Measurements from ENCODE around the gene KCNAB2.
"Not testable (repeated sequence)": the region's sequence is repeated elsewhere in the genome, so short reads cannot be mapped to it uniquely, and the experiment has no call there.

The KCNAB2 gene

DNA sequence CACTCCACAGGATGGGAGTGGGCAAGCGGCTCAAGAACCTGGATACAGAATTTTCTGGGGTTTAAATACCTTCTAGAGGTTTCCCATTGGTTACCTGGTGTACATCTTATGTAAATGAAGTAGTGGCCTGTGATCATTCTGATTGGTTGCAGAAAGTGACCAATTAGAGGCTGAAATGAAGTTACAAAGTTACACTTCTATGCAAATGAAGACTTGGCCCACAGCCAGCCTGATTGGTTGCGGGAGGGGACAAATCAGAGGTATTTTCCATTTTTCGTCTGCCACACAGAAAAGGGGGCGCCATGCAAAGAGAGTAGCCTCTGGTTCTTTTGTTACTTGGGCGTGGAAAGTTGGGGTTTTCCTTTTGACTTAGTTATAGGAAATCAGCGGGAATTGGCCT, 8.9 kb downstream of the KCNAB2 start:
- DNase-seq (ENCODE audit: low read depth) = no peak

DNA sequence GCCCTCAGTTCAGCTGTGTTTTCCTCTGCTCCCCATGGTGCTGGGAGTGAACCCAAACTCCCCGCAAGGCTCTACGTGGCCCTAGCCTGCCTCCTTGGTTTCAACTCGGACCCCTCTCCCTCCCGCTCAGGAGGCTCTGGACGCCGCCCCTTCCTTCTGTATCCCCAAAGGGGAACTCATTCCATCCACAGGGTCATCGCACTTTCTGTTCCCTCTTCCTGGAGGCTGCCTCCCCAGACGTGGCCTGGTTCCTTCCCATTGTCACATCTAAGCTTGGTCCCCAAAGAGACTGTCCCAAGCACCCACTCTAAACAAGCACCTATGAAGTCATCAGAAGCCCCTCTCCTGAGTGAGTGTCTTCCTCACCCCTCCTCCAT, 10.9 kb downstream of the KCNAB2 start:
- no peak for DNase-seq (ENCODE audit: low read depth)

DNA sequence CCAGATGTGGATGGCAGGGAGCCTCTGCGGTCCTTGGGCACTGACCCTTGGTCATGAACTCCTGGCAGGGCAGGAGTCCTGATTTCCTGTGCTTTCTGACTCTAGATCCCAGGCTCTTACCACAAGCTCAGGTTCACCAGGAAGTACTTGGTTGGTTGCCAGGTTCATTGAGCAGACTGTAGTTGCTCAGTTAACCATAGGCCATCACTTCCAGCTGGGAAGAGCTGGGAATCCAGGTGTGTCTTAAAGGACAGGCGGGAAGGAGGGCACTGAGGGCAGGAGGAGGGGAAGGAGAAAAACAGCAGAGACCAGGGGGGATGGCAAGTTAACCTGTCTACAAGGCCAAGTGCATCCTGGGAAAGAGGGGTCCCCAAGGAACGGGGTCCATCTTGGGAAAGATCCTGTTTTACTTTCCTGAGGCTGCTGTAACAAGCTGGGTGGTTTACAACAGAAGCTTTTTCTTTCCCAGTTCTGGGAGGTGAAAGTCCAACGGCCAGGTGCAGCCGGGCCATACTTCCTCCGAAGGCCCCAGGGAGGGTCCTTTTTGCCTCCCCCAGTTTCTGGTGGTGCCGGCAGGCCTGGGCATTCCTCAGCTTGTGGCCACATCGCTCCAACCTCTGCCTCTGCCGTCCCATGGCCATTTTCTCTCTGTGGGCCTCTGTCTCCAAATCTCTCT, 11.6 kb downstream of the KCNAB2 start:
- no peak for DNase-seq (ENCODE audit: low read depth)

DNA sequence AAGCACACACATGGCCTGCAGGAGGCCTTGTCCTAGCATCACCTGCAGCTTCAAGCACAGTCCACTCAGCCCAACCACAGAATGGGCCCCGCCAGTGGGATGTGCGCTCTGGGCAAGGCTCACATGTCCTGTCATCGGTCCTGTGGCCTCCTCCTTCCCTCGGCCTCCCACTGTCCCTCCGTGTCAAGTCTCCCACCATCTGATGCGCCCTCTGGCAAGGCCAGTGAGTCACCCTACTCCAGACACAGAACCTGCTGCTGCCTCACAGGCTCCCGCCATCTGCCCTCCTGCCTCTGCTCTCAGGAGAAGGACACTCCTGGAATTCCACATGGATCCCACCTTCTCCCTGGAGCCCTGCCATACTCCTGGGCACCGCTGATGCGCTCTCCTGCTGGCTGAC, 14.2 kb downstream of the KCNAB2 start:
- DNase-seq (ENCODE audit: low read depth) = no peak

DNA sequence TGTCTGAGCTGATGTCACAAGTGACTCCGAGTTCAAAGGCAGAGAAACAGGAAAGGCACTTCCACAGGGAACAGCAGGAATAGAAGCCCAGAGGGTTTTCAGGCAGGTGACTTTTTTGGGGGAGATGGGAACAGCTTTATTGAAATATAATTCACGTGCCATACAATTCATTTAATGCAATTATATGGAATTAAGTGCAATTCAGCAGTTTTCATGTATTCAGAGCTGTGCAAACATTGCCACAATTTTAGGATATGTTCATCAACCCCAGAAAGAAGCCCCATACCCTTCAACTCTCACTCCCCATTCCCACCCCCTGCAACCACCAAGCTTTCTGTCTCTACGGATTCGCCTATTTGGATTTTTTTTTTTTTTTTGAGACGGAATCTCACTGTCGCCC, 17.0 kb downstream of the KCNAB2 start:
- no peak for DNase-seq (ENCODE audit: low read depth)

DNA sequence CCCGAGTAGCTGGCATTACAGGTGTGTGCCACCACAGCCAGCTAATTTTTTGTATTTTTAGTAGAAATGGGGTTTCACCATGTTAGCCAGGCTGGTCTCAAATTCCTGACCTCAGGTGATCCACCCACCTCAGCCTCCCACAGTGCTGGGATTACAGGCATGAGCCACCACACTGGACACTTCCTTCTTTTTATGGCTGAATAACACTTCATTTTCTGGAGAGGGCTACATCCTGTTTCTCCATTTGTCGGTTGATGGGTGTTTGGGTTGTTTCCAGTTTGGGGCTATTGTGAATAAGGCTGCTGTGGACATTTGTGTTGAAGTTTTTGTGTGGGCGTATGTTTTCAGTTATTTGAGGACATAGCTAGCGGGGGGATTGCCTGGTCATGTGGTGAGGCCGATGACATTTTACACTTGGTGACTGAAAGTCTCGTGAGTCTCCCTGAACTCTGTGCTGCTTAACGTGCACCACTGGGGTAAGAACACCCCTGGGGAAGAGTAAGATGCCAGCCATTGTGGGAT, 17.9 kb downstream of the KCNAB2 start:
- not testable (repeated sequence) for DNase-seq (ENCODE audit: low read depth)

DNA sequence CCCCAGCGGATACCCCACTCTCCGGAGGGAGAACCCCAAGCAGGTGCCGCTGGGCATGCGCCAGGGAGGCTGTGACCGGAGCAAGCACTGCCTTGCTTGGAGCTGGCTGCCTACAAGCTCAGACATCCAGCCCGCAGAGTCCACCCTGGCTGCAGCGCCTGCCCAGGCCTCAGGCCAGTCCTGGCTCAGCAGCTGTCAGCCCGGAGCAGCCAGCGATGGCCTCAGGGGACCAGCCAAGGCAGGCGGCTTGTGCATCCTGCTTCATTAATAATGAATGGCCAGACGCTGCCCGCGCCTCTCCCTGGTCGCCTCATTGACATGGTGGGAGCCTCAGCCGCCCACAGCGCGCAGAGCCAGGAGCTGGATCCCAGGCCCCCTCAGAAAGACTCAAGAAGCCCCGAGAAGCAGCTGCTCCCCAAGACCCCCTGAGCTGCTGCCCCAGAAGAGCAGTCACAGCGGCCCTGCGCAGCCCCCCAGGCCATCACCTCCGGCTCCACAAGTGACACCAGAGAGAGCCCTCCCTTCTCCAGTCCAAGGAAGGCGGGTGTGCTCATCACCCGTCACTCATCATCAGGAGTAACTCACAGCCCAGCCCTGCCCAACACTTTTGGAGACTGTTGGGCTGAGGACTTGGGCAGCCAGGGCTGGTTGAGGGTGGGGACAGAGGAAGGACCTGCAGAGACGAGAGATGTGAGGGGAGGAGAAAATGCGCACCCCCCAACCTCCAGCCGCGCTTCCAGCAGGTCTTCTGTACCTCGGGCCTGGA, 19.6 kb downstream of the KCNAB2 start:
- no peak for DNase-seq (ENCODE audit: low read depth)

DNA sequence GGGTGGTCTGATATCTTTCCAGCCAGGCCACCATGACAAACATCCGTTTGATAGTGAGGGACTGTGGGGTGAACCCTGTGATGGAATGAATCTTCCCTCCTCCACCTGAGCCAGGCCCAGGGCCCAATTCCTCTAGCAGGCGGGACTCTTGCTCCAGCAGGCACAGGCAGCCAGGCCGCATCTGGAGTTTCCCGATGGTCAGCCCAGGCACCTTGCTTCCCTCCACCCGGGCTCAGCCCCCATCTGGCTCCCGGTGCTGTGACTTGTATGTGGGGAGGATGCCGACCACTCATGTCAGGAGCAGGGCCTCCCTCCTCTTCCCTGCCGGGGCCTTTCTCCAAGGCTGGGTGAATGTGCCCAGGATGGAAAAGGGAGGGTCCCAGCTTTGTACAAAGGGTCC, 21.0 kb downstream of the KCNAB2 start:
- no peak for DNase-seq (ENCODE audit: low read depth)

DNA sequence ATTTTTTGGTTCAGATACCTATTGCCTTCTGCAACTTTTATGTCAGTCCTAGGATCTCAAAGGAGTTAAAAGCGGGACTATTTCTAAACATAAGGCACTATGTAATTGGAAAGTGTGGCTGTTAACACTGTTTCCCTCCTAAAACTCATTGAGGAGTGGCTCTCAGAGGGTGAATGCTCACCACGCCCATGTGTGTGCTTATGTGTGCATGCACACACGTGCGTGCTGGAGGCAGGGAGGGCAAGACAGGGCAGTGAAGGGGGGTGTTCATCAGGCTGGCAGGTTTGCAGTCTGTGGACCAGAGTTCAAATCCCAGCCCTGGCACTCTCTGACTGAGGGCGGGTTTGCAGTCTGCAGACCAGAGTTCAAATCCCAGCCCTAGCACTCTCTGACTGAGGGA, 22.4 kb downstream of the KCNAB2 start:
- no peak for DNase-seq (ENCODE audit: low read depth)

DNA sequence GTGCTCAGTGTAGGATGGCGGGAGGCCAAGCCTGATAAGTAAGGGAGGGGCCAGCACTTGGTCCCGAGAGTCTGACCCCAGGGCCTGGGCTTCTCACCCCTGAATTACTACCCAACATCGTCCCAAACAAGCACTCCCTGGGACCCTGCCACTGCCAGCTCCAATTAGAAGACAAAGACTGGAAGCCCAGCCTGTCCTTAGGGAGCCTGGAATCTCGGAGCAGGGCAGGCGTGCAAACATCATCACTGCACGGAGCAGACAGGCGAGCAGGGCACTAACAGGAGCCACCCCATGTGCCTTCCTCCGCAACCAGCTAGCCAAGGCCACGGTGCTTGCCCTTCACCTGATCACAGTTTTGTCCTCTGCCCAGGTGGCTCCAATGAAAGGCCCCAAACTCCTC, 23.2 kb downstream of the KCNAB2 start:
- no peak for DNase-seq (ENCODE audit: low read depth)

DNA sequence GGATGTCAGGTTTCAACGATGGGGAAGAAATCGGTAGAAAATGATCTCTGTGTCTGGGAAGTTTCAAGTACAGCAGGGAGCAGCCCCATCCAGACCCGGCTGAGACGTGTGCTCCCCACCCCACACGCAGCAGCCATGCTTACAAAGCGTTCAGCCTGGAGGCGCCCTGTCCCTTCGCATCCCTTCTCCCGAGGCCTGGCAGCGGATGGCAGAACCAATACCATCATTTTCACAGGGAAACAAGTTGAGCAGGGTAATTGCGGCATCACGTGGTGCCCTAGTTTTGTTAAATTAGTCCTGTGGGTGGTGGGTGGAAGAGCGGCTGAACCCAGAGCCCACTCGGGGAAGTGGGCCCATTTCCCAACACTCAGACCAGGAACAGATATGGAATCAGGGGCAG, 23.9 kb downstream of the KCNAB2 start:
- DNase-seq (ENCODE audit: low read depth) = no peak

DNA sequence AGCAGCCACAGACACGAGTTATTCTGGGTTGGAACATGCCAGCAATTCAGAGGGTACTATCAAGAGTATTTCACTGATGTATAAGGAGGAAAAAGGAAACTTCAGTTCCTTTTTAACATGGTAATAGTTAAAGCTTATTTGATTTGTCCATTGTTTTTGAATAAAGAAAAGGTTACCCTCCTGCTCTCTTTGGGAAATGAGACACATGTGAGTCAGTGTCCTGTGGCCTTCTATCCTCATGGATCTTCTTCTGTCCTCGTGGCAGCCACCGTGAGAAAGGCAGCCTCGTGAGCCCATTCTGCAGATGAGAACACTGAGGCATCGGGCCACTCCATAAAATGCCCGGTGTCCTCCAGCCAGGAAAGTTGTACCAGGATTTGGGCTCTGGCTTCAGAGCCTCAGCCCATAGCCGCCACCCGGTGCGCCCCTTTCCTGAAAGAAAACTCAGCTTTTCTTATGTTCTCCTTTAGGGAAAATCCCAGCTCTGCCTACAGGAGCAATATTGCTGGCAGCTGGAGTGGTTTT, 24.8 kb downstream of the KCNAB2 start:
- DNase-seq (ENCODE audit: low read depth) = no peak

DNA sequence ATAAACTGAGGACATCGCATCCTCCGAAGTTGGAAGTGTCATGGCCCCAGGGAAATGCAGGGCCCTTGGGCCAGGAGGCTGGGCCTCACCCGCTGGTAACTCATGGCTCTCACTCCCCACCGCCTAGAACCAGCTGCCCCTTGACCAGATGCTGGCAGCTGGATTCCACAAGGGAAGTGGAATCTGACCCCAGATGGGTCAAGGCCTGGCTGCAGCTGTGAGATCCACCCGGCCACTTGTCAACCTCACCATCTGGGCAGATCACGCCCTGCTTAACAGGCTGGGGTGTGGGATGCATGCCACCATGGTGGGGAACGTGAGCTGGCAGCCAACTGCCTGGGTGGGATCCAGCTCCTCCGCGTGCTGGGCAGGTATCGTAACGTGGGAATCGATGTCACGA, 25.5 kb downstream of the KCNAB2 start:
- DNase-seq (ENCODE audit: low read depth) = no peak

DNA sequence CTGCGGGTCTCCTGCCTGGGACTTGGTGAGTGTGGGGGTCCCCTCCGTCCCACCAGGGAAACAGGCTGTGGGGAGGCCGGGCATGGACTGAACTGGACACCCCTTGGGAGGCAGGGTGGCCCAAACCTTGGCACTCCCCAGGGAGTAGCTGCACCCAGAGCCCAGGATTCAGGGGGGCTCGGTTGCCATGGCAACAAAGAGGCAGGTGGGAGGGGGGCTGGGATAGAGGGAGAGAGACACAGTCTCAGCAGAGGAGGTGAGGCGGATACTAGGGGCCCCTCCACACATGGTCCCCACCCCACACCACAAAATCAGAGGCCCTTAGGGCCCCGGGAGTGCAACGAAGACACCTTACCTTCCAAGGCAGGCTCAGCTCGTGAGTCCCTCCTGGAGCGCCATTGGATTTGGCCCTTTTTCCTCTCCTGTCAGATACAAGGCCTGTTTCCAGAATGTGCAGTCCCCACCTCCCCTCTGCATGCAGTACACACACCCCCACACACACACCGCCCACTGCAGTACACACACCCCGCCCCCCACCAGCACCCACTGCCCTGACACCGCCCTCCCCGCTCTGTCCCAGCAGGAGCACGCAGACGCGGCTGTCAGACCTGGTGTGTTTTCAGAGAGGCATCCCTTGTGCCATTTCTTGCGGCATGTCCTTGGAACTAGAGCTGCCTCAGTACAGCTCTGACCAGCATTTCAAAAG, 27.2 kb downstream of the KCNAB2 start:
- no peak for DNase-seq (ENCODE audit: low read depth)

DNA sequence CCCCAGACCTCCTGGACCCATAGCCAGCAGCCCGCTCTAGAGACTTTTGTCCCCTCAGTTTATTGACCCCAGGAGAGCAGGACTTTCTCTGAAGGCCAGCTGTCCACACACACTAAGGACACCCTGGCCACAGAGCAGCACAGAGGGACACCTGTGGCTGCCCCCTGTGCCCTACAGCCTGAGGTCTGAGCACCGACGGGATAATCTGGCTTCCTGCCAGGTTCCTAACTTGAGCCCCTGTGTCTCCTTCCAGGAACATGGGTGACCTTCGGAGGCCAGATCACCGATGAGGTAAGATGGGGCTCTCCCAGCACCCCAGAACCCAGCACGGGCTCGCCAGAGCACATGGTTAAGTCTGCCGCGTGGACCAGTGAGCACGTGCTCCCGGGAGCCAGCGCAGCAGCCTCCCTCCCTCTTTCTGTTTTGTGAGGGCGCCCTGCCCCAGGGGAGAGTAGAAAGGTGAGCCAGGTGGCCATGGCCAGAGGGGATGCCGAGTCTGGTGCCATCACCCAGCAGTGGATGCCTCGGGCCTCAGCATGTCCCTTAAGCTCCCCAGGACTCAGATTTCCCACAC, 27.9 kb downstream of the KCNAB2 start:
- DNase-seq (ENCODE audit: low read depth) = no peak

DNA sequence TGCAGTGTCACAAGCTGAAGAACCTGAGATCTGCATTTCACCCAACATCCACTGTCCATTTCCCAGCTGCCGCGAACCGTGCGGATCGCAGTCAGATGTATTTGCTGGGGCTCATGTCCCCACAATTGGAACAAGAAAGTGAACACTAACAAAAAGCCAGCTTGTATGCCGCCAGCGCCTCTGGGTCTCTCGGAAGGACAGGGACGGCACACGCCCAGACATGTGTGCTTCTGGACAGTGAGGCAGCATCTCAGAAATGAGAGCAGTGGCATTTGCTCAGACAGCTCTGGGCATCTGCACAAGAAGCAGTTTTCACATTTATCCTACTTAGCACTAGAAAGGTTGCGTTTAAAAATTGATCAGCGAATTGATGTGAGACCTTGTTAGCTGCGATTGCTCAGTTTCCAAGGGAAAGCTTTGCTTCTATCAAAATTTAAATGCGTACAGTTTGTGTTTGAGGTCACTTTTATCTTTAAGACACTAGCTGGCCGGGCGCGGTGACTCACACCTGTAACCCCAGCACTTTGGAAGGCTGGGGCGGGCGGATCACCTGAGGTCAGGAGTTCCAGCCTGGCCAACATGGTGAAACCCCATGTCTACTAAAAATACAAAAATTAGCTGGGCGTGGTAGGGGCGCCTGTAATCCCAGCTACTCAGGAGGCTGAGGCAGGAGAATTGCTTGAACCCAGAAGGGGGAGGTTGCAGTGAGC, 28.7 kb downstream of the KCNAB2 start:
- DNase-seq (ENCODE audit: low read depth) = no peak

DNA sequence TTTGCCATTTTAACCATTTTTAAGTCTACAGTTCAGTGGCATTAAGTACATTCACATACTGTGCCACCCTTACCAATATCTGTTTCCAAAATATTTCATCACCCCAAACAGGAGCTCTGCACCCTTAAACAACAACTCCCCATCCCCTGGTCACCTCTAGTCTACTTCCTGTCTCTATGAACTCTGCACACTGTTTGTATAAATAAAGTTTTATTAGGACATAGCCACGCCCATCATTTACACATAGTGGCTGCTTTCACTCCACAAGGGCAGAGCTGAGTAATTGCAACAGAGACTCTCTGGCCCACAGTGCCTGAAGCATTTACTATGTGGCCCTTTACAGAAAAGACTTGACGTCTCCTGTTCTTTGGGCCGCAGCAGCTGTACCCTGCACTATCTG, 30.1 kb downstream of the KCNAB2 start:
- no peak for DNase-seq (ENCODE audit: low read depth)

DNA sequence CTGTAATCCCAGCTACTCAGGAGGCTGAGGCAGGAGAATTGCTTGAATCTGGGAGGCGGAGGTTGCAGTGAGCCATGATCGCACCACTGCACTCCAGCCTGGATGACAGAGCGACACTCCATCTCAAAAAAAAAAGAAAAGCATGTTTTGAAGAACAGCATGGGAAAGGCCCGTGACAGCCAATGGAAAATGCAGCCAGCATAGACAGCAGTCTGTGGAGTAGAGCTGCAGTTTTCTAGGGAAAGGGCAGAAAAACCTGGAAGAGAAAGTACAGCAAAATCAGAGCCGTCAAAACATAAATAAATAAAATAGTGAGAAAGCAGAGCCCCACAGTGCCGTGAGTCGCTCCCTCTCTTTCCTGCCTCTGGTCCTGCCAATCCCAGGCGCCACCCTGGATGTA, 31.4 kb downstream of the KCNAB2 start:
- DNase-seq (ENCODE audit: low read depth) = not testable (repeated sequence)

DNA sequence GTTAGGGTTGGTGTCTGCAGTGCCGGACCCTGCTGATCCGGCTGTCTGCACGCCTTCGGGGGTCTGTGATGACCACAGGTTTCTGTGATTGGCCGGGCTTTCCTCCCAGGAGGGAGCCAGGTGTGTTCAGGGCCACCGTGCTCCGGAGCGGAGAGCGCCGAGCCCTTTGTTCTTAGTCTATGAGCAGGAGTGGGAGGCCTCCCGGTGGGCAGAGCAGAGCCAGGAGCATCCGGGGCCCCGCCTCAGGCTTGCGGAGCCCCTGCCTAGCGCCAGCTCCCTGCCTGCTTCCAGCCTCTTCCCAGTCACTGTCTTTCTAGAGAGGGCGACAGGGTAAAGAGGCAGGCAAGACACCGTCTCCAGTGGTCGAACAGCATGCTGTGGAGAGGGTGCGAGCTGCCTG, 31.8 kb downstream of the KCNAB2 start:
- no peak for DNase-seq (ENCODE audit: low read depth)

DNA sequence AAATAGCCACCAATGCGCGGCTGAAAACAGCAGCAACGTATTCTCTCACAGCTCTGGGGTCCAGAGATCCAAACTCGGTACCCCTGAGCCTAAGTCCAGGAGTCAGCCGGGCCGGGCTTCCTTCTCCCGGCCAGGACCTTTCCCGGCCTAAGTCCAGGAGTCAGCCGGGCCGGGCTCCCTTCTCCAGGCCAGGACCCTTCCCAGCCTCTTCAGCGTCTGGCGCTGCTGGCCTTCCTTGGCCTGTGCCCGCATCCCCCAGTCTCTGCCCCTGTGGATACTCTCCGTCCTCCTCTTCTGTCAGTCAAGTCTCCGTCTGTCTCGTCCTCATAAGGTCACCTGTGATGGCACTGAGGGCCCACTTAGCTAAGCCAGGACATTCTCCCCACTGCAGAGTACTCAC, 32.2 kb downstream of the KCNAB2 start:
- DNase-seq (ENCODE audit: low read depth) = no peak

DNA sequence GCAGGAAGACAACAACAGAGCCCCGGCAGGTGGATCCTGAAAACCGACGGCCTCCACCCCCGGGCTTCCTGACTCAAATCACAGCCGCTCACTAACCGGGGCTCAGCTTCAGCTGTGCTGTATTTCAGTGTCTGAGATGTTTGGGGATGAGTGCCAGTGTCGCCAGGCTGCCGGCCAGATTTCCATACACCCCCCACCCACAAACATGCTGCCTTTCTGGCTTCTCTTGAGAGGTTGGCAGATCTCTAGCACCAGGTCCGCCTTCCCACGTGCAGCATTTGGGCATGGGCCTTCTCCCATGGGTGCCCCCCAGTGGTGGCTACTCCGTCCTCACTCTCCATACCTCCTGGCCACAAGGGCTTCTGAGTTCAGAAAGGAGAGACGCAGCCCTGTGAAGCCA, 34.8 kb downstream of the KCNAB2 start:
- DNase-seq (ENCODE audit: low read depth) = no peak

DNA sequence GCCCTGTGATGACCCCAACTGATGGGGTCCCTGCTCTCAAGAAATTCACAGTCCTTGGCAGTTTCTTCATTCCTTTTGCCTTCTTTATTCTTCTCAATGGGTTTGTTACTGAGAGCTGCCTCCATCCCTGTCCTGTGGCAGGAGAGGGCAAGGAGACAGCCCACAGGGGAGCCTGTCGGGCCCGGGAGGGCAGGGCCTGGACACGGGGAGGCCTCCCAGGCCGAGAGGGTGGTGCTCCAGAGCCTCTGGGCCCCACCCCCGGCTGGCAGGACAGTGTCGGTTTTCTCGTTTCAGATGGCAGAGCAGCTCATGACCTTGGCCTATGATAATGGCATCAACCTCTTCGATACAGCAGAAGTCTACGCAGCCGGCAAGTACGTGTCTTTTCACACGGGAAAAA, 36.2 kb downstream of the KCNAB2 start:
- DNase-seq (ENCODE audit: low read depth) = no peak

All from T follicular helper cell (primary cell).